ENCODE measurements around the gene NR2F6.

NR2F6 gene

DNA sequence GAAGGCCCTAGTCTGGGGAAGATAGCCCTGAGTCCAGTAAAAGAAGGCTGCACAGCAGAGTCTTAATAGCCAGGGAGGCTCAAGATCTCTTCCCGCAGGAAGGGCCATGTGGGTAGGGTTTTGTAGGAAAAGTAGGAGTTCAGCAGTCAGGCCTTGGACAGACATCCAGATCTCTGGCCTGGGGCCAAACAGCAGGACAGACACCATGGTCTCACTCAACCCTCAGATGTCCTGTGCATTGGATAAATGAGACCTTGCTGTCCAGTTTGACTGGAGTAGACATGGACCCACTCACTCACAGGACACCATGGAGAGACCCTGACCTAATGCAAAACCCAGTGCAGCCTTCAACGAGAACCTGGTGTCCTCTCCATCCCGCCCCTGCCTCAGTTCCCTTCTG is 15.8 kb downstream of the NR2F6 start:
- TF ChIP-seq, protein P1, sequence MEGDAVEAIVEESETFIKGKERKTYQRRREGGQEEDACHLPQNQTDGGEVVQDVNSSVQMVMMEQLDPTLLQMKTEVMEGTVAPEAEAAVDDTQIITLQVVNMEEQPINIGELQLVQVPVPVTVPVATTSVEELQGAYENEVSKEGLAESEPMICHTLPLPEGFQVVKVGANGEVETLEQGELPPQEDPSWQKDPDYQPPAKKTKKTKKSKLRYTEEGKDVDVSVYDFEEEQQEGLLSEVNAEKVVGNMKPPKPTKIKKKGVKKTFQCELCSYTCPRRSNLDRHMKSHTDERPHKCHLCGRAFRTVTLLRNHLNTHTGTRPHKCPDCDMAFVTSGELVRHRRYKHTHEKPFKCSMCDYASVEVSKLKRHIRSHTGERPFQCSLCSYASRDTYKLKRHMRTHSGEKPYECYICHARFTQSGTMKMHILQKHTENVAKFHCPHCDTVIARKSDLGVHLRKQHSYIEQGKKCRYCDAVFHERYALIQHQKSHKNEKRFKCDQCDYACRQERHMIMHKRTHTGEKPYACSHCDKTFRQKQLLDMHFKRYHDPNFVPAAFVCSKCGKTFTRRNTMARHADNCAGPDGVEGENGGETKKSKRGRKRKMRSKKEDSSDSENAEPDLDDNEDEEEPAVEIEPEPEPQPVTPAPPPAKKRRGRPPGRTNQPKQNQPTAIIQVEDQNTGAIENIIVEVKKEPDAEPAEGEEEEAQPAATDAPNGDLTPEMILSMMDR (IDR thresholded peaks at IDR 0.05), result no peak
- Histone ChIP-seq H3K4me3 (no peak overlapping the region), H3K27ac (no peak overlapping the region)
- no peak for DNase-seq (ENCODE audit: low spot score)

DNA sequence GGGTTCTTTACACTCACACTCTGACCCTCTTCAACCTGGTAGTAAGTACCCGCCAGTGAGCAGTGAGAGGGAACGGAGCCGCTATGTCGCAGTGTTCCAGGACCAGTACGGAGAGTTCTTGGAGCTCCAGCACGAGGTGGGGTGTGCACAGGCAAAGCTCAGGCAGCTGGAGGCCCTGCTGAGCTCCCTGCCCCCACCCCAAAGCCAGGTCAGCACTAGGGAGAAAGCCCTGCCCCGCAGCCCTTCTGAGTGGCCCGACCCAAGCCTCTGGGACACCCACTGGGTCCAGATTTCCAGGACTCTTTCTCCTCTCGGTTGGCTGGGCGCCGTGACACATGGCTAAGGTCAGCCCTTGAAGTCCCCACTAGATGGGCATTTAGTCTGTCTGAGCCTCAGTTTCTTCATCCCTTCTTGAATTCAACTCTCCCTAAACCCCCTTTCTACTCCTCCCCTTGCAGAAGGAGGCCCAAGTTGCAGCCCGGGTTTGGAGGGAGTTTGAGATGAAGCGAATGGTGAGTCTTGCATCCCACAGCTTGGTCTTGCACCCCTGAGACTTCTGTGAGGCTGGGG is 17.8 kb downstream of the NR2F6 start:
- Histone ChIP-seq H3K27ac (no peak overlapping the region), H3K4me3 (no peak overlapping the region)
- no peak for DNase-seq (ENCODE audit: low spot score)
- TF ChIP-seq, protein P1 (IDR thresholded peaks at IDR 0.05), result no peak

DNA sequence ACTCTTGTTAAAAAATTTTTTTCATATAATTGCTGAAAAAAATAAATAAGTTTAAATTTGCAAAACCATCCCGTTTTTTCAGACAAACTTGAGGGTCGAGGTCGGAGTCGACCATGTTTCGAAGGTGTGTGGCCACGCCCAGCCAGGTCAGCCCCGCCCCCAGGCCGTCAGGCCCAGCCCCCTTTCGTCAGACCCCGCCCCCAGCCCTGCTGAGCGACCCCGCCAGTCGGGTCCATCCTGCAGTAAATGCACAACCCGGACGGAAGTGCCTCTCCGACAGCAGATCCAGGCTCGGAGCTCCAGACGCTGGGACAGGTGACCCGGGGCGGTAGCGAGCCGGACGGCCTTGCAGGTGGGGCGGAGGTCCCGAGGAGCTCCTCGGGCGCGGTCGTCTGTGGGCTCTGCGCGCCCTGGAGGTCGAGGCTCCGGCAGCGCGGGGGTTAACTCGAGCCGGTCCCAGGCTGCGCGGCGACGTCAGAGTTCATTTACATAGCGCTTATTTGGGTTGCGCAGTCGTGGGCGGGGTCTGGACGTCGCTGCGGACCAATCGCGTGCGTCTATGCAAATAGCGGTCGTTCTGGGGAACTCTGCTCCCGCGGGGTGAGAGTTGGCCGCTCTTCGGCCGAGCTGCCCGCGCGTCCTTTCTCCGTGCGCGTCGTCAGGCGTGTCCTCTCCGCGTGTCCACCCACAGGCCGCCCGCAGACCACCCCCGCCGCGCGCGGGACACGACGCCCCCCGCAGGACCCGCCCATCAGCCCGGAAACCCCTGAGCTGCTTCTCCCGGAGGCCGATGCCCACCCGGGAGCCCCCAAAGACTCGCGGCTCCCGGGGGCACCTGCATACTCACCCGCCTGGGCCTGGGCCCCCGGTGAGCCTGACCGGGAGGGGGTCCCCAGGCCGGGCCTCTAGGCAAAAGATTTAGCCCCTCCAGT is 19.5 kb downstream of the NR2F6 start, which contains the start of gene OCEL1:
TSS of gene OCEL1 (plus strand) at position 225 of the 932 bp plus-strand sequence. CDS start at position 247, 22 bp downstream.
- Histone ChIP-seq H3K4me3 (peak within 1 kb of the TSS; percentile 81), H3K27ac (peak within 1 kb of the TSS; percentile 81 to 90)
- DNase-seq (ENCODE audit: low spot score), result peak; percentile 99
- TF ChIP-seq, protein P1 (IDR thresholded peaks at IDR 0.05), result no peak

DNA sequence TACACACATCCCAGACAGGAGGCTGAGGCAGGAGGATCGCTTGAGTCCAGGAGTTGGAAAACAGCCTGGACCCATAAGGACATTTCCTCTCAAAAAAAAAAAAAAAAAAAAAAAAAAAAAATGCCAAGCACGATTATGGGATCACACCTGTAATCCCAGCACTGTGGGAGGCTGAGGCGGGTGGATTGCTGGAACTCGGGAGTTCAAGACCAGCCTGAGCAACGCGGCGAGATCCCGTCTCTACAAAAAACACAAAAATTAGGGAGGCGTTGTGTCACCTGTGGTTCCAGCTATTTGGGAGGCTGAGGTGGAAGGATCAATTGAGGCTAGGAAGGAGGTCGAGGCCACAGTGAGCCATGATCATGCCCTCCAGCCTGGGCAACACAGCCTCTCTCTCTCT is 20.7 kb downstream of the NR2F6 start:
- H3K4me3 ChIP-seq, result no peak overlapping the region
- no peak for DNase-seq (ENCODE audit: low spot score)
- no peak overlapping the region for H3K27ac ChIP-seq
- TF ChIP-seq, protein P1 (IDR thresholded peaks at IDR 0.05), result no peak

DNA sequence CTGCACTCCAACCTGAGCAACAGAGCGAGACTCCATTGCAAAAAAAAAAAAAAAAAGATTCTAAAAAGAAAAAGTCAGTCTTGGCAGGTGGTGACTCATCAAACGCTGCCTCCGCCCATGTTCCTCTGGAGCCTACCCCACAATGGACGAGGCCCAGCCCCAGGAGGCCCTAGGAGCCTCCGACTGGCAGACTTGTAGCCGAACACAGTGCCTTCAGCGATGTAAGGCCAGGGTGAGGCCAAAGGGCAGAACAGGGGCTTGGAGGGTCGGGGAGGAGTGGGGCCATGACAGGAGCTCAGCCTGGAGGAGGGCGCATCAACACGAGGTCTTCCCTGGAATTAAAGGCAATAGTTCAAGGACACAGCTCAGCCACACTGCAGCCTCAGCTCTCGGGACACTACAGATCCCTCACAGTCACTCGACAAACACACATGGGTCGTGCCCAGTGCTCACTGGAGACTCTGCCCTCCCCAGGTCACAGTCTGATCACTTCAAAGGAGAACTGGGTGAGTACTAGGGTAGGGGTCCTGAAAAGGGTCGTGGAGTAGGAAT is 25.4 kb downstream of the NR2F6 start:
- H3K4me3 ChIP-seq, result no peak overlapping the region
- TF ChIP-seq, protein P1 (IDR thresholded peaks at IDR 0.05), result no peak
- H3K27ac ChIP-seq, result peak overlapping the region in 1 of 2 donors; percentile 11
- DNase-seq (ENCODE audit: low spot score), result no peak

DNA sequence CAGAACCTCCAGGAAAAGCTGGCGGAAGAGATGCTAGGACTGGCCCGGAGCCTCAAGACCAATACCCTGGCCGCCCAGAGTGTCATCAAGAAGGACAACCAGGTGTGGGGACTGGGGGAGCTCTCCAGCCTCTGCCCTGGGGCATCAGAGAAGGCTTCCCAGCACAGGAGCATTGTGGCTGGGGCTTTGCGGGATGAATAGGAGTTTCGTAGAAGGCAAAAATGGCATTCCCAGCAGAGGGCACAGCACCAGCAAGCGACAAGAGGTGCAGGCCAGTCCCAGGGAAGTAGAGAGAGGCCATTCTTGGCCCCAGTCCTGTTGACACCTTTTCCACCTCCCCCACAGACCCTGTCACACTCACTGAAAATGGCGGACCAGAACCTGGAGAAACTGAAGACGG is 26.4 kb downstream of the NR2F6 start:
- TF ChIP-seq, protein P1 (IDR thresholded peaks at IDR 0.05), result no peak

More for the DNA sequence above, 26.4 kb downstream of the NR2F6 start:
- Histone ChIP-seq H3K4me3 (no peak overlapping the region), H3K27ac (no peak overlapping the region)
- no peak for DNase-seq (ENCODE audit: low spot score)

Measured in coronary artery (tissue), 2 donors.